Fibroblast of lung (primary cell): ENCODE measurements around the gene NAXE. TPM values are rescaled to one million over a fixed set of nuclear protein-coding genes. Genes with fewer than 3 reads are reported as not detected.

ENCODE experiments used
- DNase-seq, 2 donors: peaks; one replicate each; pipeline versions ENCODE4 v3.0.0 to v3.0.0-alpha.2; 2010; ENCODE audit warnings: low read depth in 2 of 2
- H2AFZ ChIP-seq: 2 replicates; pipeline ENCODE4 v1.5.1; 2012; ENCODE audit warnings: low read length, control low read depth, inconsistent platforms
- H3K27ac ChIP-seq: 2 replicates; pipeline ENCODE4 v1.5.1; 2011; ENCODE audit warnings: low read length, control low read depth; ENCODE audit not compliant: insufficient read depth
- H3K27me3 ChIP-seq: 2 replicates; pipeline ENCODE4 v1.5.1; 2011; ENCODE audit warnings: mild to moderate bottlenecking, low read length; ENCODE audit not compliant: control insufficient read depth, insufficient read depth
- H3K36me3 ChIP-seq: 2 replicates; pipeline ENCODE4 v1.5.1; 2011; ENCODE audit warnings: low read length; ENCODE audit not compliant: control insufficient read depth, insufficient read depth
- H3K4me1 ChIP-seq: 2 replicates; pipeline ENCODE4 v1.5.1; 2011; ENCODE audit warnings: low read length; ENCODE audit not compliant: control insufficient read depth, insufficient read depth; ENCODE audit errors: extremely low read depth
- H3K4me2 ChIP-seq: 2 replicates; pipeline ENCODE4 v1.5.1; 2011; ENCODE audit warnings: low read length, control low read depth; ENCODE audit not compliant: insufficient read depth; ENCODE audit errors: extremely low read depth
- H3K4me3 ChIP-seq, 4 experiments: fragments of 200-600 bp in 1 of 4; sonication (generic) in 1 of 4; replicated peaks in 1 of 4; 2 replicates each; pipeline ENCODE4 v1.5.1; 2011 to 2016; ENCODE audit warnings: low read length in 4 of 4, low read depth in 3 of 4, mild to moderate bottlenecking in 3 of 4, control low read depth in 2 of 4, inconsistent platforms in 1 of 4, mixed read lengths in 1 of 4; ENCODE audit not compliant: insufficient read depth in 1 of 4; ENCODE audit errors: control extremely low read depth in 1 of 4
- H3K79me2 ChIP-seq: 2 replicates; pipeline ENCODE4 v1.5.1; 2012; ENCODE audit warnings: mild to moderate bottlenecking, low read length, inconsistent platforms; ENCODE audit not compliant: control insufficient read depth, insufficient read depth
- H3K9ac ChIP-seq: 2 replicates; pipeline ENCODE4 v1.5.1; 2011; ENCODE audit warnings: mild to moderate bottlenecking, low read length, control low read depth; ENCODE audit not compliant: insufficient read depth
- H3K9me3 ChIP-seq: 2 replicates; pipeline ENCODE4 v1.5.1; 2012; ENCODE audit warnings: low read depth, low read length; ENCODE audit not compliant: control insufficient read depth, insufficient read depth
- H4K20me1 ChIP-seq: 2 replicates; pipeline ENCODE4 v1.5.1; 2011; ENCODE audit warnings: low read length; ENCODE audit not compliant: control insufficient read depth, insufficient read depth; ENCODE audit errors: extremely low read depth
- EZH2 ChIP-seq: IDR thresholded peaks from 2 replicates; pipeline ENCODE4 v1.5.1; 2012; ENCODE audit warnings: low read length, control low read depth, mild to moderate bottlenecking; ENCODE audit errors: missing control alignments
- polyA plus RNA-seq, 2 donors: library from polyadenylated mRNA; depleted of rRNA in 1 of 2; stranded (reverse) in 1 of 2; unstranded in 1 of 2; fragments of >200 nt; gene quantifications; 2 replicates each; pipeline ENCODE4 v1.2.1, GENCODE V29; 2011 to 2012; ENCODE audit warnings: missing spikeins in 1 of 2
- total RNA-seq: library from RNA; depleted of rRNA; stranded (reverse); fragments of >200 nt; gene quantifications from 2 replicates; pipeline ENCODE4 v1.2.1, GENCODE V29; 2014
- TF ChIP-seq, protein P1 (sequence below), 2 donors: IDR thresholded peaks in 1 of 2; conservative IDR thresholded peaks in 1 of 2; 1 replicate in 1 of 2; 2 replicates in 1 of 2; pipeline ENCODE4 v1.5.1; 2011 to 2012; ENCODE audit warnings: low read length in 2 of 2, control low read depth in 1 of 2, inconsistent platforms in 1 of 2, low read depth in 1 of 2, mild to moderate bottlenecking in 1 of 2

Gene NAXE
- total and polyA plus RNA-seq, 2 donors (not counting 1 experiment from before 2014, with no cell fraction given), result 41.6 to 64.4 TPM

- H2AFZ ChIP-seq, result no peak overlapping the region
- H3K9ac ChIP-seq, result no peak overlapping the region
- peaks cover 3% of the 10 kb centered on the region for H3K79me2 ChIP-seq
- peak in 1 of 2 donors; percentile 0 for DNase-seq
- no peak overlapping the region for H3K4me2 ChIP-seq
- no peaks in the 10 kb centered on the region for H4K20me1 ChIP-seq
- H3K27ac ChIP-seq, result no peak overlapping the region
- no peaks in the 10 kb centered on the region for H3K27me3 ChIP-seq
- H3K4me1 ChIP-seq, result no peaks in the 10 kb centered on the region
- peaks cover 22% of the 10 kb centered on the region for H3K36me3 ChIP-seq
- H3K9me3 ChIP-seq, result no peaks in the 10 kb centered on the region
- TF ChIP-seq EZH2, result no peak
- TF ChIP-seq, protein P1, sequence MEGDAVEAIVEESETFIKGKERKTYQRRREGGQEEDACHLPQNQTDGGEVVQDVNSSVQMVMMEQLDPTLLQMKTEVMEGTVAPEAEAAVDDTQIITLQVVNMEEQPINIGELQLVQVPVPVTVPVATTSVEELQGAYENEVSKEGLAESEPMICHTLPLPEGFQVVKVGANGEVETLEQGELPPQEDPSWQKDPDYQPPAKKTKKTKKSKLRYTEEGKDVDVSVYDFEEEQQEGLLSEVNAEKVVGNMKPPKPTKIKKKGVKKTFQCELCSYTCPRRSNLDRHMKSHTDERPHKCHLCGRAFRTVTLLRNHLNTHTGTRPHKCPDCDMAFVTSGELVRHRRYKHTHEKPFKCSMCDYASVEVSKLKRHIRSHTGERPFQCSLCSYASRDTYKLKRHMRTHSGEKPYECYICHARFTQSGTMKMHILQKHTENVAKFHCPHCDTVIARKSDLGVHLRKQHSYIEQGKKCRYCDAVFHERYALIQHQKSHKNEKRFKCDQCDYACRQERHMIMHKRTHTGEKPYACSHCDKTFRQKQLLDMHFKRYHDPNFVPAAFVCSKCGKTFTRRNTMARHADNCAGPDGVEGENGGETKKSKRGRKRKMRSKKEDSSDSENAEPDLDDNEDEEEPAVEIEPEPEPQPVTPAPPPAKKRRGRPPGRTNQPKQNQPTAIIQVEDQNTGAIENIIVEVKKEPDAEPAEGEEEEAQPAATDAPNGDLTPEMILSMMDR (conservative IDR thresholded peaks at IDR 0.05 in 1 of 2, IDR thresholded peaks at IDR 0.05 in 1 of 2; ENCODE audit: low read depth in 1 of 2, low read length in 2 of 2), result no peak
- H3K4me3 ChIP-seq, result no peak overlapping the region
Measured at GRCh38 chr1:156592910-156593660, 1.5 kb downstream of the NAXE start.

GRCh38 chr1:156593661-156593989 is 2.0 kb downstream of the NAXE start:
- no peaks in the 10 kb centered on the region for H3K9me3 ChIP-seq
- H3K4me2 ChIP-seq, result no peak overlapping the region
- no peak overlapping the region for H2AFZ ChIP-seq
- DNase-seq, result no peak
- H3K79me2 ChIP-seq, result peaks cover 3% of the 10 kb centered on the region
- no peaks in the 10 kb centered on the region for H3K27me3 ChIP-seq
- no peak overlapping the region for H3K27ac ChIP-seq
- no peaks in the 10 kb centered on the region for H3K4me1 ChIP-seq
- TF ChIP-seq, protein P1 (conservative IDR thresholded peaks at IDR 0.05 in 1 of 2, IDR thresholded peaks at IDR 0.05 in 1 of 2; ENCODE audit: low read depth in 1 of 2, low read length in 2 of 2), result no peak
- no peaks in the 10 kb centered on the region for H4K20me1 ChIP-seq
- no peak overlapping the region for H3K4me3 ChIP-seq
- peaks cover 22% of the 10 kb centered on the region for H3K36me3 ChIP-seq
- H3K9ac ChIP-seq, result no peak overlapping the region

DNA sequence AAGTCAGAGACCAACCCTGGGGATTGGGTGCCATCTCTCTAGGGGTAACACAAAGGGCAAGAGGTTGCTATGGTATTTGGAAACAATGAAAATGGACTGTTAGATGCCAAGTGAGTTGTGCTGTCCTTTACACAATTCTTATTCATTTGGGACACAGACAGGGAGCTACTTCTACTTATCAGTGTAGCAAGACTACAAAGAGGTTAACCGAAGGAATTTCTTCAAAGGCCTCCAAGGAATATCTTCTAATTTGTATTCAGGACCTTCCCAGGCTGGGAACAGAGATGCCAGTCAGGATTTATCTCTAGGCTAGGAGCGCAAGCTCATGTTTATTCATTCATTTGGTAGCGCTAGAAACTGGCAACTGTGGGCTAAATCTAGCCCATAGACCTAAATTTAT is 2.6 kb downstream of the NAXE start:
- no peak overlapping the region for H3K9ac ChIP-seq
- no peak for DNase-seq
- H4K20me1 ChIP-seq, result no peaks in the 10 kb centered on the region
- H2AFZ ChIP-seq, result no peak overlapping the region
- H3K27ac ChIP-seq, result no peak overlapping the region
- H3K4me2 ChIP-seq, result no peak overlapping the region
- H3K4me3 ChIP-seq, result no peak overlapping the region
- TF ChIP-seq EZH2, result no peak
- TF ChIP-seq, protein P1 (conservative IDR thresholded peaks at IDR 0.05 in 1 of 2, IDR thresholded peaks at IDR 0.05 in 1 of 2; ENCODE audit: low read depth in 1 of 2, low read length in 2 of 2), result no peak
- no peaks in the 10 kb centered on the region for H3K4me1 ChIP-seq
- peaks cover 3% of the 10 kb centered on the region for H3K79me2 ChIP-seq
- H3K27me3 ChIP-seq, result no peaks in the 10 kb centered on the region
- H3K36me3 ChIP-seq, result peaks cover 22% of the 10 kb centered on the region
- H3K9me3 ChIP-seq, result no peaks in the 10 kb centered on the region
